Fibroblast of skin of left quadriceps (primary cell): Measurements from ENCODE around the gene FUT3.
"Not testable (repeated sequence)": the region's sequence is repeated elsewhere in the genome, so short reads cannot be mapped to it uniquely, and the experiment has no call there.

Experiments
- DNase-seq, 2 experiments: peaks; one replicate each; pipeline ENCODE4 v3.0.0-alpha.2; 2013; ENCODE audit warnings: low read depth in 2 of 2

Gene FUT3

DNA sequence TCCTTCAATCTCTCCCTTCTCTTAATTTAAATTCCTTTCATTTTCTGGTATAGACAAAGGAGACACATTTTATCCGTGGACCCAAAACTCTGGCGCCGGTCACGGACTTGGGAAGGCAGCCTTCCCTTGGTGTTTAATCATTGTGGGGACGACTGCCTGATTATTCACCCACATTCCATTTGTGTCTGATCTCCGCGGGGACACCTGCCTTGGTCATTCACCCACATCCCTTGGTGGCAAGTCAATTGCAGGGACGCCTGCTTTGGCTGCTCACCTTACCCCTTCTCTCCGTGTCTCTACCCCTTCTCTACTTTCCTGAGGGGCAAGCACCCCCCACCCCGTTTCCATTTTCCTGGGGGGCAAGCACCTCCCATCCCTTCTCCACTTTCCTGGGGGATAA is 3.4 kb downstream of the FUT3 start:
- DNase-seq = not testable (repeated sequence)

GRCh38 chr19:5844456-5845433 is 6.5 kb downstream of the FUT3 start:
- no peak for DNase-seq

DNA sequence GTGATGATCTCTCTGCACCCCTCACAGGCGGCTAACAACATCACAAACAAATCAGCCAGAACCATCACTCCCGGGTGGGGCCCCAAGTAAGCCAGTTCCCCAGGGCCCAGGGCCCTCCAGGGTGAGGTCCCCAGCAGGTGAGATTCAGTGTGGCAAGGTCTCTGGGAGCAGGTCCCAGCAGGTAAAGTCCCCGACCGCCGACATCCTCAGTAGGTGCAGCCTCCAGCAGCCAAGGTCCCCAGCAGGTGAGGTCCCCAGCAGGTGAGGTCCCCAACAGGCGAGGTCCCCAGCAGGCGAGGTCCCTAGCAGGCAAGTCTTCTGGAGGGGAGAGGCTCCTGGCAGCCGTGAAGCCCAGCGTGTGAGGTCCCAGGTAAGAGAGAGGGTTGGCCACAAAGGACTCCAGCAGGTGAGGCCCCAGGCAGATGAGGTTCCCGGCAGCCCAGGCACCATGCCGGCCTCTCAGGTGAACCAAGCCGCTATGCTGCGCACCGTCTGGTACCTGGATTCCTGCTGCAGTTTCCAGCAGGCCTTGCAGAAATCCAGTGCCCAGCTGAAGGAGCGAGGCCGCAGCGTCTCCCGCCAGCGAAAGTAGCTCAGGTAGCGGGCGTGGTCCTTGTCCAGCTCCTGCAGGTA is 7.8 kb downstream of the FUT3 start:
- DNase-seq = no peak

- DNase-seq = not testable (repeated sequence)
These were observed 9.5 kb downstream of the FUT3 start for GRCh38 chr19:5841735-5842111.

- no peak for DNase-seq
These were observed 11.9 kb downstream of the FUT3 start, which contains the start of gene FUT6 for GRCh38 chr19:5839065-5840017. Gene FUT6, minus strand, starts transcription at chr19:5839702. Its CDS starts 7,135 bp downstream, at chr19:5832567.

GRCh38 chr19:5838353-5839064 is 12.7 kb downstream of the FUT3 start:
- DNase-seq = no peak

- no peak for DNase-seq
These were observed 13.4 kb downstream of the FUT3 start for GRCh38 chr19:5837761-5838352.

GRCh38 chr19:5832527-5833216 is 18.6 kb downstream of the FUT3 start:
- no peak for DNase-seq

DNA sequence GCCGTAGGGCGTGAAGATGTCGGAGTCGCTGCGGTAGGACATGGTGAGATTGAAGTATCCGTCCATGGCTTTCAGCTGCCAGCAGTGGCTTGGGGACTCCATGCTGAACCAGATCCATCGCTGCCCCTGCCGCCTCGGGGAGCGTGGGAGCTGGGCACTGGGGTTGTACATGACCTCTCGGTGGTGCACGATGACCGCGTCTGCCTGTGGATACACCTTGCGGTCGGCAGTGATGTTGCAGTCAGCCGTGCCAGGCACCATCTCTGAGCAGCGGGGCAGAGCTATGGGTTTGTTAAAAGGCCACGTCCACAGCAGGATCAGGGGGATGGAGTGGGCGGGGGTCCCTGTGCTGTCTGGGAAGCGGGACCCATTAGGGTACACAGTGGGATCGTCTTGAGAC is 19.2 kb downstream of the FUT3 start:
- DNase-seq = no peak

DNA sequence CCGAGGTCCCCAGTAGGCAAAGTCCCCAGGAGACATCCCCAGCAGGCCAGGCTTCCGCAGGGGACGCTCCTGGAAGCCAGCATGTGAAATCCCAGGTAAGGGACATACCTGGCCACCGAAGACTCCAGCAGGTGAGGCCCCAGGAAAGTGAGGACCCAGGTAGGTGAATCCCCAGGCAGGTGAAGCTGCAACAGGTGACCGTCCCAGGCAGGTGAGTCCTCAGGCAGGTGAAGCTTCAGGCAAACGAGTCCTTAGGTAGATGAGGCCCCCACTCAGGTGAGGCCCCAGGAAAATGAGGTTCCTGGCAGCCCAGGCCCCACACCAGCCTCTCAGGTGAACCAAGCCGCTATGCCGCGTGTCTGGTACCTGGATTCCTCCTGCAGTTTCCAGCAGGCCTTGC is 20.1 kb downstream of the FUT3 start:
- DNase-seq = no peak

DNA sequence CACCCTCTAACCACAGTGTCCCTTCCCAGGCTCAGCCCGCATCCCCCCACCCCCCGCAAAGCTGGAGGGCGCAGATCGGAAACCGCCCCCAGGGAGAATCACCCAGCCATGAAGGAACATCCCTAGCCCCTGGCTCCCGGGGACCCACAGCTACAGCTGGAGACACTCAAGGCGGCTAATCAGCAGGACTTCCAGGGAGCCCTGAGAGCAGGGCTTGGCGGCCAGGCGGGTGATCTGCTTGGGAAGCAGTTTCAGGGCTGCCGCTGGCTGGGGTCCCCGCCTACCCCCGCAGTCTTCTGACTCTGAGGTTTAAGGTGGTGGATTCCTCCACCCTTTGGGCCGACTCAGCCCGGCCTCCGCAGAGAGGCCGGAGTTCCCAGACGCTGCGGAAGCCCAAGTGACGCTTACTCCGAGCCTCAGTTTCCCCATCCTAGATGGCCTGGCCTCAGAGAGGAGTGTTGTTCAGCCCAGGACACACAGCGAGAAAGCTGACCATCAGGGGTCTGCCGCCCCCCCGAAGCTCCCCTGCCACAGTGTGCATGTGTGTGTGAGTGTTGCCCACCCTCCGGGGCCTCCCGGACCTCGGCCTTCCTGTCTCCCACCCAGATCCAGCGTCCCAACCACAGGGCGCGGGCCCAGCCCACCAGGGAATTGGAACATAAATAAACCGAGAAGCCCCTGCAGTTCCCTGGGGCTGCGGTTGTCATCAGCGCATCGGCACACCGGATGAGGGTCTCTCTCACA is 21.5 kb downstream of the FUT3 start:
- no peak for DNase-seq

DNA sequence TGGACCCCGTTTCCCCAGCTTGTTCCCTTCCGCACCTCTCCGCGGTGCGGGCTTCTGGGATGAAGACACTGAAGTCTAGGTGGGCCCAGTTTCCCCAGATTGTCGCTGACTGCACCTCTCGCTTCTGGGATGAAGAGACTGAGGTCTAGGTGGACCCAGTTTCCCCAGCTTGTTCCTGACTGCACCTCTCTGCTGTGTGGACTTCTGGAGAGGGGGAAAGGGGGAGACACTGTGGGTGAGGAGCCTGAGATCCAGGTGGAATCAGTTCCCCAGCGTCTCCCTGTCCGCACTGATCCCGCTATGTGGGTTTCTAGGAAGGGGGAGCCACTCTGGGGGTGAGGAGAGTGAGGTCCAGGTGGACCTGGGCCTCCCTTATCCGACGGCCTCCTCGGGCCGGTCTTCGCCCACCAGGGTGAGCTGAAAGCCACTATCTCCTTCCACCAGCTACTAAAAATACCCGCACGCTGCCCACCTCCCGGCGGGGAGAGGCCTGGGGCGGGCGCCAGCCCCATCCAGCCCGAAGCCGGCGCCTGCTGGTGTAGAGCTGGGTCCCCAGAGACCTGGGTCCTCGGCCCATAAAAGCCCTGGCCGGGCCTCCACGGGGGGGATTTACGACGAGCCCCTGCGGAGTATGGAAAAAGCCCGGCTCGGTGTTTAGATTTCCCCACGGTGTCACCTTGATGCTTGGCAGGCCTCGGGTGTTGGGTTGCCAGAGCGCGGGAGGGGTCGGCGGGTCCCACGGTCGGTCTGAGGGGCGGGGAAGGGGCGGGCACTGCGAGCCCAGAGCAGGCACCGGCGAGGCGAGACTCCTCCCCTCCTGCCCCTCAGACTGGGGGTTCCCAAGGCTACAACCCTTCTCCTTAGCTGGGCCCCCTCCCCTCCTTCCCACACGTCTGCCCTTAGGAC is 22.3 kb downstream of the FUT3 start:
- peak; percentile 2 to 3 for DNase-seq

- peak; percentile 88 to 91 for DNase-seq
These were observed 23.2 kb downstream of the FUT3 start for GRCh38 chr19:5827891-5828660.

DNA sequence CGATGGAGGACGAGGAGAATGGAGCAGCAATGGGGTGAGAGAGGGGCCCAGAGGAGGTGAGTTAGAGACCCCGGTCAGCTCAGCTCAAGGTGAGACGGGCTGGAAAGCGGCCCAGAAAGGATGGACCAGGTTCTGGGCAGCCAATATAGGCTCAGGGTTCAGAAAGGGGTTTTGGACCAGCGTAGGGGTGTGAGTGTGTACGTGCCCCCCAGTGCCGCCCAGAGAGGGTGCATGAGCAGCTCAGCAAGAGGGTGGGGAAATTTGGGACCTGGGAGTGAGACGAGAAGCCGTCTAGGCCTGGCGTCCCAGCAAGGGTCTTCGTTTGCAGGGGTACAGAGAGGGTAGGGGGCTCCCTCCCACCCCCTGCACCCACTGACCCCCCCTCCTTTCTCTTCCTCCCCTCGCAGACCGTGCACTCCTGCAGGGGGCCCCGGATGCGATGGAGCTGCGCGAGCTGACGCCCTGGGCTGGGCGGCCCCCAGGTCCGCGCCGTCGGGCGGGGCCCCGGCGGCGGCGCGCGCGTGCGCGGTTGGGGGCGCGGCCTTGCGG is 23.8 kb downstream of the FUT3 start:
- DNase-seq = no peak

- DNase-seq = no peak
These were observed 24.5 kb downstream of the FUT3 start for GRCh38 chr19:5826531-5827341.

- no peak for DNase-seq
These were observed 26.1 kb downstream of the FUT3 start for GRCh38 chr19:5825178-5825577.
